ENCODE results near the gene PMS1. TPM values are rescaled to one million over a fixed set of nuclear protein-coding genes. Genes with fewer than 3 reads are reported as not detected.
"Not testable (repeated sequence)": the region's sequence is repeated elsewhere in the genome, so short reads cannot be mapped to it uniquely, and the experiment has no call there.

Gene PMS1
- total RNA-seq = 34.1 and 34.2 TPM in 2 replicates
- 9.9 TPM for polyA plus RNA-seq (2012)

- peak; percentile 97 for DNase-seq (ENCODE audit: low read depth)
Measured at GRCh38 chr2:189783927-189784867, at the start of gene PMS1, which contains the start of gene ORMDL1. TSS of gene PMS1 (plus strand) at chr2:189784450. CDS start at chr2:189791810, 7,360 bp downstream. TSS of gene ORMDL1 (minus strand) at chr2:189784339. CDS start at chr2:189782595, 1,744 bp downstream.

GRCh38 chr2:189751080-189751658, 33.1 kb upstream of the PMS1 start:
- DNase-seq (ENCODE audit: low read depth) = peak; percentile 40

GRCh38 chr2:189756311-189756952, 27.8 kb upstream of the PMS1 start:
- no peak for DNase-seq (ENCODE audit: low read depth)

GRCh38 chr2:189760154-189760553, 24.1 kb upstream of the PMS1 start:
- not testable (repeated sequence) for DNase-seq (ENCODE audit: low read depth)

GRCh38 chr2:189762229-189762550, 22.1 kb upstream of the PMS1 start:
- no peak for DNase-seq (ENCODE audit: low read depth)

GRCh38 chr2:189762551-189763298, 21.5 kb upstream of the PMS1 start, which contains the start of gene OSGEPL1:
TSS of gene OSGEPL1 (minus strand) at chr2:189762792. CDS start at chr2:189761640, 1,152 bp downstream.
- DNase-seq (ENCODE audit: low read depth) = peak; percentile 94

- DNase-seq (ENCODE audit: low read depth) = peak; percentile 39
Measured at GRCh38 chr2:189763908-189764661, 20.2 kb upstream of the PMS1 start.

- DNase-seq (ENCODE audit: low read depth) = no peak
Measured at GRCh38 chr2:189770590-189771322, 13.5 kb upstream of the PMS1 start.

GRCh38 chr2:189772212-189772611, 12.0 kb upstream of the PMS1 start:
- no peak for DNase-seq (ENCODE audit: low read depth)

- no peak for DNase-seq (ENCODE audit: low read depth)
Measured at GRCh38 chr2:189782221-189782671, 2.0 kb upstream of the PMS1 start.

- DNase-seq (ENCODE audit: low read depth) = peak; percentile 51
Measured at GRCh38 chr2:189783451-189783926, 761 bp upstream of the PMS1 start.

GRCh38 chr2:189791338-189792042, 7.2 kb downstream of the PMS1 start:
- no peak for DNase-seq (ENCODE audit: low read depth)

- no peak for DNase-seq (ENCODE audit: low read depth)
Measured at GRCh38 chr2:189794310-189794709, 10.1 kb downstream of the PMS1 start.

GRCh38 chr2:189797902-189798301, 13.7 kb downstream of the PMS1 start:
- no peak for DNase-seq (ENCODE audit: low read depth)

- DNase-seq (ENCODE audit: low read depth) = peak; percentile 64
Measured at GRCh38 chr2:189798312-189799029, 14.2 kb downstream of the PMS1 start.

GRCh38 chr2:189799030-189799331, 14.7 kb downstream of the PMS1 start:
- no peak for DNase-seq (ENCODE audit: low read depth)

GRCh38 chr2:189799531-189799930, 15.3 kb downstream of the PMS1 start:
- DNase-seq (ENCODE audit: low read depth) = peak; percentile 92

GRCh38 chr2:189802396-189802912, 18.2 kb downstream of the PMS1 start:
- no peak for DNase-seq (ENCODE audit: low read depth)

Data from myocyte (in vitro differentiated cells).